Measurements from ENCODE around the gene TMEM273. TPM values are rescaled to one million over a fixed set of nuclear protein-coding genes. Genes with fewer than 3 reads are reported as not detected.

The TMEM273 gene
- total RNA-seq, 1 experiment from 2014 or later = not detected

- no peak overlapping the region for H3K9ac ChIP-seq (ENCODE audit: low read length)
- ChIA-PET POLR2A (no interaction called here), CTCF (no interaction called here), RAD21 (ENCODE audit: low non-redundant PET in 1 of 2, low total read pairs in 2 of 2, uncharacterized antibody in 2 of 2, unreplicated experiment in 2 of 2) (no interaction called here)
- DNase-seq (ENCODE audit: low read depth, low spot score) = no peak
- BruUV-seq (replicated peaks) = no TSS peak
- peaks cover 0 to 12% of the 10 kb centered on the region in 2 experiments; a peak in 2 of 4 replicates for H3K4me1 ChIP-seq (ENCODE audit: control insufficient read depth in 1 of 2, insufficient read depth in 2 of 2, low read length in 2 of 2)
- H2AFZ ChIP-seq (ENCODE audit: low read depth, low read length, poor library complexity, severe bottlenecking) = peak overlapping the region; percentile 1
- TF ChIP-seq, protein P1, sequence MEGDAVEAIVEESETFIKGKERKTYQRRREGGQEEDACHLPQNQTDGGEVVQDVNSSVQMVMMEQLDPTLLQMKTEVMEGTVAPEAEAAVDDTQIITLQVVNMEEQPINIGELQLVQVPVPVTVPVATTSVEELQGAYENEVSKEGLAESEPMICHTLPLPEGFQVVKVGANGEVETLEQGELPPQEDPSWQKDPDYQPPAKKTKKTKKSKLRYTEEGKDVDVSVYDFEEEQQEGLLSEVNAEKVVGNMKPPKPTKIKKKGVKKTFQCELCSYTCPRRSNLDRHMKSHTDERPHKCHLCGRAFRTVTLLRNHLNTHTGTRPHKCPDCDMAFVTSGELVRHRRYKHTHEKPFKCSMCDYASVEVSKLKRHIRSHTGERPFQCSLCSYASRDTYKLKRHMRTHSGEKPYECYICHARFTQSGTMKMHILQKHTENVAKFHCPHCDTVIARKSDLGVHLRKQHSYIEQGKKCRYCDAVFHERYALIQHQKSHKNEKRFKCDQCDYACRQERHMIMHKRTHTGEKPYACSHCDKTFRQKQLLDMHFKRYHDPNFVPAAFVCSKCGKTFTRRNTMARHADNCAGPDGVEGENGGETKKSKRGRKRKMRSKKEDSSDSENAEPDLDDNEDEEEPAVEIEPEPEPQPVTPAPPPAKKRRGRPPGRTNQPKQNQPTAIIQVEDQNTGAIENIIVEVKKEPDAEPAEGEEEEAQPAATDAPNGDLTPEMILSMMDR (IDR thresholded peaks at IDR 0.05 in 2 of 3, conservative IDR thresholded peaks at IDR 0.05 in 1 of 3; ENCODE audit: borderline replicate concordance in 1 of 3, insufficient read depth in 1 of 3, low read depth in 2 of 3, low read length in 2 of 3) = no peak
- TF ChIP-seq SP1 (IDR thresholded peaks at IDR 0.05; ENCODE audit: low read depth) (no peak), ATF3 (IDR thresholded peaks at IDR 0.05) (no peak), POLR2AphosphoS5 (IDR thresholded peaks at IDR 0.05; ENCODE audit: low read depth, low read length) (no peak), RAD21 (IDR thresholded peaks at IDR 0.05; ENCODE audit: low read depth) (no peak), TCF7L2 (IDR thresholded peaks at IDR 0.05; ENCODE audit: borderline replicate concordance, extremely low read depth, insufficient read depth, insufficient read length) (no peak), EZH2 (IDR thresholded peaks at IDR 0.05) (no peak), ZFX (IDR thresholded peaks at IDR 0.05) (no peak), EGR1 (IDR thresholded peaks at IDR 0.05; ENCODE audit: low read depth) (no peak), SIN3A (IDR thresholded peaks at IDR 0.05; ENCODE audit: low read depth) (no peak), CEBPB (IDR thresholded peaks at IDR 0.05; ENCODE audit: low read depth) (no peak), CBX3 (IDR thresholded peaks at IDR 0.05; ENCODE audit: low read depth) (no peak), FOSL1 (IDR thresholded peaks at IDR 0.05; ENCODE audit: low read depth) (no peak), REST (IDR thresholded peaks at IDR 0.05; ENCODE audit: low read depth) (no peak), ELF1 (IDR thresholded peaks at IDR 0.05; ENCODE audit: borderline replicate concordance, low read depth) (no peak), POLR2A (IDR thresholded peaks at IDR 0.05; ENCODE audit: borderline replicate concordance, extremely low read depth, insufficient read depth, insufficient read length) (no peak), JUND (IDR thresholded peaks at IDR 0.05) (no peak), YY1 (IDR thresholded peaks at IDR 0.05; ENCODE audit: extremely low read depth, insufficient replicate concordance, low read depth, low read length) (no peak)
- TF ChIP-seq, protein P2, sequence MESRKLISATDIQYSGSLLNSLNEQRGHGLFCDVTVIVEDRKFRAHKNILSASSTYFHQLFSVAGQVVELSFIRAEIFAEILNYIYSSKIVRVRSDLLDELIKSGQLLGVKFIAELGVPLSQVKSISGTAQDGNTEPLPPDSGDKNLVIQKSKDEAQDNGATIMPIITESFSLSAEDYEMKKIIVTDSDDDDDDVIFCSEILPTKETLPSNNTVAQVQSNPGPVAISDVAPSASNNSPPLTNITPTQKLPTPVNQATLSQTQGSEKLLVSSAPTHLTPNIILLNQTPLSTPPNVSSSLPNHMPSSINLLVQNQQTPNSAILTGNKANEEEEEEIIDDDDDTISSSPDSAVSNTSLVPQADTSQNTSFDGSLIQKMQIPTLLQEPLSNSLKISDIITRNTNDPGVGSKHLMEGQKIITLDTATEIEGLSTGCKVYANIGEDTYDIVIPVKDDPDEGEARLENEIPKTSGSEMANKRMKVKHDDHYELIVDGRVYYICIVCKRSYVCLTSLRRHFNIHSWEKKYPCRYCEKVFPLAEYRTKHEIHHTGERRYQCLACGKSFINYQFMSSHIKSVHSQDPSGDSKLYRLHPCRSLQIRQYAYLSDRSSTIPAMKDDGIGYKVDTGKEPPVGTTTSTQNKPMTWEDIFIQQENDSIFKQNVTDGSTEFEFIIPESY (IDR thresholded peaks at IDR 0.05; ENCODE audit: extremely low read depth, insufficient replicate concordance, low read length) = no peak
- TF ChIP-seq, protein P3, sequence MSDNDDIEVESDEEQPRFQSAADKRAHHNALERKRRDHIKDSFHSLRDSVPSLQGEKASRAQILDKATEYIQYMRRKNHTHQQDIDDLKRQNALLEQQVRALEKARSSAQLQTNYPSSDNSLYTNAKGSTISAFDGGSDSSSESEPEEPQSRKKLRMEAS (IDR thresholded peaks at IDR 0.05) = no peak
- no peaks in the 10 kb centered on the region for H3K79me2 ChIP-seq (ENCODE audit: insufficient read depth, low read length)
- no peaks in the 10 kb centered on the region for H3K9me3 ChIP-seq (ENCODE audit: control insufficient read depth in 1 of 2, insufficient read depth in 1 of 2, low read depth in 1 of 2, low read length in 2 of 2)
- no peaks in the 10 kb centered on the region for H3K36me3 ChIP-seq (ENCODE audit: control insufficient read depth in 1 of 2, insufficient read depth in 2 of 2, low read length in 2 of 2)
- H3K4me2 ChIP-seq (ENCODE audit: low read length) = no peak overlapping the region
- no peak overlapping the region for H3K4me3 ChIP-seq (replicated peaks in 1 of 2; ENCODE audit: low read depth in 1 of 2, low read length in 2 of 2)
- no peak for ATAC-seq
- intact Hi-C loops (cut with micrococcal nuclease) = no loop called here
- no peak overlapping the region for H3K27ac ChIP-seq (ENCODE audit: low read depth, low read length)
- H4K20me1 ChIP-seq (ENCODE audit: insufficient read depth) = no peaks in the 10 kb centered on the region
- H3K27me3 ChIP-seq (ENCODE audit: insufficient read depth, low read length) = no peaks in the 10 kb centered on the region; the same call in 1 of the 2 replicates
- no peaks in the 10 kb centered on the region for H3K9me2 ChIP-seq (ENCODE audit: insufficient read depth)
Measured at GRCh38 chr10:49180444-49180860, 7.7 kb downstream of the TMEM273 start.
